ENCODE data around the gene ITGB8. TPM values are rescaled to one million over a fixed set of nuclear protein-coding genes. Genes with fewer than 3 reads are reported as not detected.

The ITGB8 gene
- total RNA-seq, 5 donors from 2014 or later (not counting 1 experiment from before 2014, with no cell fraction given): 0.08 to 0.29 (median 0.16) TPM

- ChIA-PET POLR2A (no interaction called here), CTCF (interaction anchor here (0.5 to 1.7 kb wide), 3 partner anchors 12 to 1857 kb away, joined by 3 to 5 read pairs (median 4); no protein-coding TSS in a partner anchor)
- Mint-ChIP-seq H3K9me3 (no peaks in the 10 kb centered on the region), H3K4me3 (no peak overlapping the region), H3K4me1 (no peaks in the 10 kb centered on the region), H3K27ac (no peak overlapping the region), H3K36me3 (no peaks in the 10 kb centered on the region), H3K27me3 (no peaks in the 10 kb centered on the region)
- DNase-seq: no peak
- Histone ChIP-seq H3K4me3 (ENCODE audit: control insufficient read depth in 1 of 2, extremely low read depth in 1 of 2, low read length in 1 of 2) (no peak overlapping the region), H3K36me3 (ENCODE audit: control insufficient read depth in 2 of 2, extremely low read depth in 1 of 2, insufficient read depth in 1 of 2, low read length in 1 of 2) (no peaks in the 10 kb centered on the region), H3K4me1 (ENCODE audit: control insufficient read depth in 1 of 2, extremely low read depth in 1 of 2, insufficient read depth in 2 of 2, low read length in 2 of 2) (no peaks in the 10 kb centered on the region), H3K27ac (ENCODE audit: low read length) (no peak overlapping the region), H3K9me3 (no peaks in the 10 kb centered on the region), H3K27me3 (replicated peaks in 1 of 2; ENCODE audit: control insufficient read depth in 2 of 2, extremely low read depth in 1 of 2, insufficient read depth in 2 of 2, low read length in 1 of 2) (no peaks in the 10 kb centered on the region)
- ATAC-seq (replicated peaks in 1 of 4): no peak
- 96% methylated on average over 2 of the region's 2 CpGs for WGBS (ENCODE audit: insufficient coverage)
Observed at GRCh38 chr7:20312562-20312961, 18.1 kb upstream of the ITGB8 start.

GRCh38 chr7:20313626-20314025 lies 17.1 kb upstream of the ITGB8 start:
- no CpG with 5 or more reads among the region's 1 CpG for WGBS (ENCODE audit: insufficient coverage)
- H3K4me1 Mint-ChIP-seq: no peaks in the 10 kb centered on the region
- H3K4me3 Mint-ChIP-seq: no peak overlapping the region
- H3K27me3 Mint-ChIP-seq: no peaks in the 10 kb centered on the region
- no peak overlapping the region for H3K27ac ChIP-seq (ENCODE audit: low read length)
- no peaks in the 10 kb centered on the region for H3K27me3 ChIP-seq (replicated peaks in 1 of 2; ENCODE audit: control insufficient read depth in 2 of 2, extremely low read depth in 1 of 2, insufficient read depth in 2 of 2, low read length in 1 of 2)
- POLR2A ChIA-PET: interaction anchor here in 1 of 2 donors (0.5 kb wide), 1 partner anchor 8 kb away, joined by 10 read pairs; no protein-coding TSS in a partner anchor
- H3K9me3 ChIP-seq: no peaks in the 10 kb centered on the region
- no peaks in the 10 kb centered on the region for H3K36me3 ChIP-seq (ENCODE audit: control insufficient read depth in 2 of 2, extremely low read depth in 1 of 2, insufficient read depth in 1 of 2, low read length in 1 of 2)
- H3K9me3 Mint-ChIP-seq: no peaks in the 10 kb centered on the region
- DNase-seq (no peak), ATAC-seq (replicated peaks in 1 of 4) (no peak)
- no peak overlapping the region for H3K4me3 ChIP-seq (ENCODE audit: control insufficient read depth in 1 of 2, extremely low read depth in 1 of 2, low read length in 1 of 2)
- CTCF ChIA-PET: interaction anchor here in 1 of 2 donors (1.7 kb wide), 1 partner anchor 600 kb away, joined by 5 read pairs; no protein-coding TSS in a partner anchor
- no peaks in the 10 kb centered on the region for H3K36me3 Mint-ChIP-seq
- H3K27ac Mint-ChIP-seq: no peak overlapping the region
- no peaks in the 10 kb centered on the region for H3K4me1 ChIP-seq (ENCODE audit: control insufficient read depth in 1 of 2, extremely low read depth in 1 of 2, insufficient read depth in 2 of 2, low read length in 2 of 2)

GRCh38 chr7:20314198-20314597 lies 16.5 kb upstream of the ITGB8 start:
- H3K9me3 ChIP-seq: no peaks in the 10 kb centered on the region
- POLR2A ChIA-PET: no interaction called here
- no peaks in the 10 kb centered on the region for H3K4me1 ChIP-seq (ENCODE audit: control insufficient read depth in 1 of 2, extremely low read depth in 1 of 2, insufficient read depth in 2 of 2, low read length in 2 of 2)
- CTCF ChIA-PET: no interaction called here
- DNase-seq (no peak), ATAC-seq (replicated peaks in 1 of 4) (no peak)
- no peaks in the 10 kb centered on the region for H3K27me3 ChIP-seq (replicated peaks in 1 of 2; ENCODE audit: control insufficient read depth in 2 of 2, extremely low read depth in 1 of 2, insufficient read depth in 2 of 2, low read length in 1 of 2)
- Mint-ChIP-seq H3K4me1 (no peaks in the 10 kb centered on the region), H3K9me3 (no peaks in the 10 kb centered on the region), H3K4me3 (no peak overlapping the region), H3K36me3 (no peaks in the 10 kb centered on the region), H3K27me3 (no peaks in the 10 kb centered on the region), H3K27ac (no peak overlapping the region)
- H3K4me3 ChIP-seq (ENCODE audit: control insufficient read depth in 1 of 2, extremely low read depth in 1 of 2, low read length in 1 of 2): no peak overlapping the region
- 60% methylated on average over 1 of the region's 2 CpGs for WGBS (ENCODE audit: insufficient coverage)
- H3K27ac ChIP-seq (ENCODE audit: low read length): no peak overlapping the region
- H3K36me3 ChIP-seq (ENCODE audit: control insufficient read depth in 2 of 2, extremely low read depth in 1 of 2, insufficient read depth in 1 of 2, low read length in 1 of 2): no peaks in the 10 kb centered on the region

- Mint-ChIP-seq H3K4me3 (no peak overlapping the region), H3K9me3 (no peaks in the 10 kb centered on the region), H3K36me3 (no peaks in the 10 kb centered on the region), H3K27me3 (no peaks in the 10 kb centered on the region), H3K4me1 (no peaks in the 10 kb centered on the region), H3K27ac (no peak overlapping the region)
- Histone ChIP-seq H3K4me1 (ENCODE audit: control insufficient read depth in 1 of 2, extremely low read depth in 1 of 2, insufficient read depth in 2 of 2, low read length in 2 of 2) (no peaks in the 10 kb centered on the region), H3K27ac (ENCODE audit: low read length) (no peak overlapping the region), H3K4me3 (ENCODE audit: control insufficient read depth in 1 of 2, extremely low read depth in 1 of 2, low read length in 1 of 2) (no peak overlapping the region), H3K9me3 (no peaks in the 10 kb centered on the region), H3K36me3 (ENCODE audit: control insufficient read depth in 2 of 2, extremely low read depth in 1 of 2, insufficient read depth in 1 of 2, low read length in 1 of 2) (no peaks in the 10 kb centered on the region), H3K27me3 (replicated peaks in 1 of 2; ENCODE audit: control insufficient read depth in 2 of 2, extremely low read depth in 1 of 2, insufficient read depth in 2 of 2, low read length in 1 of 2) (no peaks in the 10 kb centered on the region)
- POLR2A ChIA-PET: interaction anchor here in 1 of 2 donors (0.7 kb wide), 1 partner anchor 1240 kb away, joined by 9 read pairs; no protein-coding TSS in a partner anchor
- CTCF ChIA-PET: interaction anchor here (0.6 to 0.7 kb wide), 2 partner anchors 600 to 971 kb away, joined by 4 to 8 read pairs; no protein-coding TSS in a partner anchor
- ATAC-seq (replicated peaks in 1 of 4) (no peak), DNase-seq (no peak)
- no CpG with 5 or more reads among the region's 4 CpGs for WGBS (ENCODE audit: insufficient coverage)
Observed at GRCh38 chr7:20316706-20317105, 14.0 kb upstream of the ITGB8 start.

GRCh38 chr7:20317413-20317812 lies 13.3 kb upstream of the ITGB8 start:
- no peaks in the 10 kb centered on the region for H3K36me3 ChIP-seq (ENCODE audit: control insufficient read depth in 2 of 2, extremely low read depth in 1 of 2, insufficient read depth in 1 of 2, low read length in 1 of 2)
- H3K27me3 Mint-ChIP-seq: no peaks in the 10 kb centered on the region
- H3K27ac ChIP-seq (ENCODE audit: low read length): no peak overlapping the region
- H3K9me3 ChIP-seq: no peaks in the 10 kb centered on the region
- no peaks in the 10 kb centered on the region for H3K27me3 ChIP-seq (replicated peaks in 1 of 2; ENCODE audit: control insufficient read depth in 2 of 2, extremely low read depth in 1 of 2, insufficient read depth in 2 of 2, low read length in 1 of 2)
- CTCF ChIA-PET: no interaction called here
- H3K4me3 ChIP-seq (ENCODE audit: control insufficient read depth in 1 of 2, extremely low read depth in 1 of 2, low read length in 1 of 2): no peak overlapping the region
- ATAC-seq (replicated peaks in 1 of 4) (no peak), DNase-seq (no peak)
- no peaks in the 10 kb centered on the region for H3K4me1 Mint-ChIP-seq
- no peaks in the 10 kb centered on the region for H3K36me3 Mint-ChIP-seq
- no peak overlapping the region for H3K4me3 Mint-ChIP-seq
- no peaks in the 10 kb centered on the region for H3K9me3 Mint-ChIP-seq
- H3K4me1 ChIP-seq (ENCODE audit: control insufficient read depth in 1 of 2, extremely low read depth in 1 of 2, insufficient read depth in 2 of 2, low read length in 2 of 2): no peaks in the 10 kb centered on the region
- no peak overlapping the region for H3K27ac Mint-ChIP-seq
- POLR2A ChIA-PET: no interaction called here

- ChIA-PET CTCF (no interaction called here), POLR2A (no interaction called here)
- no peak overlapping the region for H3K27ac Mint-ChIP-seq
- H3K36me3 Mint-ChIP-seq: no peaks in the 10 kb centered on the region
- Histone ChIP-seq H3K36me3 (ENCODE audit: control insufficient read depth in 2 of 2, extremely low read depth in 1 of 2, insufficient read depth in 1 of 2, low read length in 1 of 2) (no peaks in the 10 kb centered on the region), H3K9me3 (no peaks in the 10 kb centered on the region), H3K27me3 (replicated peaks in 1 of 2; ENCODE audit: control insufficient read depth in 2 of 2, extremely low read depth in 1 of 2, insufficient read depth in 2 of 2, low read length in 1 of 2) (no peaks in the 10 kb centered on the region), H3K27ac (ENCODE audit: low read length) (no peak overlapping the region), H3K4me1 (ENCODE audit: control insufficient read depth in 1 of 2, extremely low read depth in 1 of 2, insufficient read depth in 2 of 2, low read length in 2 of 2) (no peaks in the 10 kb centered on the region), H3K4me3 (ENCODE audit: control insufficient read depth in 1 of 2, extremely low read depth in 1 of 2, low read length in 1 of 2) (no peak overlapping the region)
- no peak overlapping the region for H3K4me3 Mint-ChIP-seq
- no peaks in the 10 kb centered on the region for H3K4me1 Mint-ChIP-seq
- ATAC-seq (replicated peaks in 1 of 4) (no peak), DNase-seq (no peak)
- WGBS (ENCODE audit: insufficient coverage): 63% methylated on average over 4 of the region's 6 CpGs
- no peaks in the 10 kb centered on the region for H3K9me3 Mint-ChIP-seq
- H3K27me3 Mint-ChIP-seq: no peaks in the 10 kb centered on the region
Observed at GRCh38 chr7:20318933-20319332, 11.8 kb upstream of the ITGB8 start.

GRCh38 chr7:20320322-20320721 lies 10.4 kb upstream of the ITGB8 start:
- Histone ChIP-seq H3K9me3 (no peaks in the 10 kb centered on the region), H3K4me1 (ENCODE audit: control insufficient read depth in 1 of 2, extremely low read depth in 1 of 2, insufficient read depth in 2 of 2, low read length in 2 of 2) (no peaks in the 10 kb centered on the region), H3K4me3 (ENCODE audit: control insufficient read depth in 1 of 2, extremely low read depth in 1 of 2, low read length in 1 of 2) (no peak overlapping the region), H3K36me3 (ENCODE audit: control insufficient read depth in 2 of 2, extremely low read depth in 1 of 2, insufficient read depth in 1 of 2, low read length in 1 of 2) (no peaks in the 10 kb centered on the region), H3K27me3 (replicated peaks in 1 of 2; ENCODE audit: control insufficient read depth in 2 of 2, extremely low read depth in 1 of 2, insufficient read depth in 2 of 2, low read length in 1 of 2) (no peaks in the 10 kb centered on the region), H3K27ac (ENCODE audit: low read length) (no peak overlapping the region)
- WGBS (ENCODE audit: insufficient coverage): no CpG with 5 or more reads among the region's 3 CpGs
- Mint-ChIP-seq H3K27ac (no peak overlapping the region), H3K9me3 (no peaks in the 10 kb centered on the region), H3K36me3 (no peaks in the 10 kb centered on the region), H3K4me1 (no peaks in the 10 kb centered on the region), H3K27me3 (no peaks in the 10 kb centered on the region), H3K4me3 (no peak overlapping the region)
- POLR2A ChIA-PET: interaction anchor here in 1 of 2 donors (0.5 kb wide), 1 partner anchor 207 kb away, joined by 3 read pairs; no protein-coding TSS in a partner anchor
- CTCF ChIA-PET: no interaction called here
- DNase-seq (no peak), ATAC-seq (replicated peaks in 1 of 4) (no peak)
